Left lobe of liver (tissue), 2 donors: ENCODE data around the gene SUSD4. TPM values are rescaled to one million over a fixed set of nuclear protein-coding genes. Genes with fewer than 3 reads are reported as not detected.
A peak's percentile ranks its signal among the peaks of the same experiment; 100 is the strongest.

ENCODE experiments used
- ATAC-seq: fragments of 200-7000 bp; cut with Tn5 transposase; one replicate; pipeline ENCODE4 v1.9.1; 2020; ENCODE audit warnings: mild to moderate bottlenecking, moderate library complexity
- DNase-seq: peaks from one replicate; pipeline ENCODE4 v3.0.0-alpha.2; 2020; ENCODE audit warnings: low spot score
- total RNA-seq: library from RNA; stranded (reverse); gene quantifications from one replicate; pipeline ENCODE4 v1.2.1, GENCODE V29; 2021
- donor health status: DM: no; HTN: no; CAD: no; lungs with moderate emphysema.
- donor health status: DM: no; HTN: yes; CAD: no.

SUSD4 gene
- total RNA-seq, 1 donor from 2014 or later = 1.3 TPM

DNA sequence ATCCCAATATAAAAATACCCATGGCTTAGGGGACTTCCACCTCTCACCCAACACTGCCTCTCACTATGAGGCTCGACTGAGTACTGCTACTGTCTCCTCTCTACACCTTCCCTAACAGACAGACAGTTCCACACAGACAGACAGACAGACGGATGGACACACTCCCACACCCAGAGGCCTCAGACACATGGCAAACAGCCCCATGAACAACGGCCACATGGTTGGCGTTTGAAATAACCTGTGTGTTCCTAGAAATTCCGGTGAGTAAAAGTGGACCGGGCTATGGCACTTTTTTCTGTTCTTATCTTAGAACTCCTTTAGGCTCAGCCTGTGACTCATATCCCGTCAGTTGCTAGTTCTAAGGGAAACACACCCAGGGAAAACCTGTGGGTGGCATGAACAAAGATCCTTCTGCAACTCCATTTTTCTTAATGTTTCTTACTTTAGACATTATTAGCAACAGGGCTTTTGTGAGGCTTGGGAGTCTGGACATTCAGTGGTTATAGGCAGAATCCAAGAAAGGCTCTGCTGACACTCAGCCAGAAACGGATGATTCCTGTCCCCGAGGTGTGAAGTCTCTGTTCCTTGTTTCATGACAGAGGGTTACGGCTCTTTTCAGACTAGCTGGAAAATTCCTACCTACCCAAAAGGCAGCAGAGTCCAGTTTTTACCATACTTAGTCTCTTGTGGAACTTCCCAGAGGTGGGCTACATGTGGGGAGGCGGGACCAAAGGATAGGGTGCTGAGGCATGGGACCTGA lies 130.4 kb downstream of the SUSD4 start:
- DNase-seq (peak; percentile 12), ATAC-seq (no peak)

DNA sequence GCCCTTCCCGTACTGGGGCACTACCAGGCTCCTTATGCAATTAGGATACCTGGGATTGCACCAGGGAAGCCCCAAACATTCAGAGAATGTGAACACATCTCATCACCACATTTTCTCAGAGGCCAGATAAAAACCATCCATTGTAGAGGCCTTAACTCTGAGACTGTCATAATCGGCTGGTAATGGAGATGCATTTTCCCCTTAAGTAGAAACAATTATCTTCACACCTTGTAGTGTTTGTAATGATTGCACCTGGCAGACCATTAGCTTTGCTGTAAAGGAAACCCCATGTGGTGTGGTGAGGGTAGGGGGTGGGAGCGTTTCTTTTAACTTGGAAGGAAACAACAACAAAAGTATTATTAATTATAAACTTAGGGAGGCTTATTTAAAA lies 131.0 kb downstream of the SUSD4 start:
- no peak for DNase-seq
- no peak for ATAC-seq

DNA sequence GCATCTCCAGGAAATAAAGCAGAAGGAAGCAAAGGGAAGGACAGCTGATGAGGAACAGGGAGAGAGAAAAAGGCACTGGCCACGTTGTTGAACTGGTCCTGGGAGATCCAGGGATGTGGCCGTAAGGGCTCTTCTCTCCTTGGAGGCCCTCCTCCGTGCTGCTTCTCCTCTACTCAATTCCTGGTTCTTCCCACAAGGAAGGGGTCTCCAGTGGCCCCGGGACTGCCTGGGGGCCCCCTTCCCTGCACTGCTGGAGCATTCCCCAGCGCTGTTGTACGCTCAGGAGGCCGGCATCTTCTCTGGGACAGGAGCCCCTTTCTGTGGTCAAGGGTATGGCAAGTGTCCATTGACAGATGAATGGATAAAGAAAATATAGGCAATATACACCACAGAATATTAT lies 132.4 kb downstream of the SUSD4 start:
- ATAC-seq = no peak
- DNase-seq = peak; percentile 30

DNA sequence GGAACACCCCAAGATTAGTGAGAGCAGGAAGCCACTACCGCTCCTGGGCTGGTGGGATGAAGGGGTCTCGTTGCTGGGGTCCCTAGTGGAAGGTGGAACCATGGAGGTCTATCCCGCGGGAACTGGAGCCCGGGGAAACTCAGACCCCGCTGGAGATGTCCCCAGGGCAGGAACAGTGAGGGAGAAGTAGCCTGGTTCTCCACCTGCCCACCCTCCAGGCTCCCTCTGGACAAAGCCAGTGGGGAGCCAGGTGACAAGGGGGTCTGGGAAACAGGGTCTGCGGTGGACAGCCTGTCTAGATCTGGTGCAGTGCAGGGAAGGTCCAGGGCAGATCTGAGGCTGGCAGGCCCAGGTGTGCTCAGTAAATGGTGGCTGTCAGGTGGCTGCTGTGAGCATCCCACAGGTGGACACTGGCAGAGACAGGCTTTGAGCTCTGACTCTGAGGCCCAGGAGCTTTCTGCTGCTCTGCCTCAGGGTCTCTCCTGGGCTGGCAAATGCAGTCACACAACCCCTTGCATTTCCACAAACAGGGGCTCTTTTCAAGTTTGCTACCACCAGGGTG lies 132.9 kb downstream of the SUSD4 start:
- peak; percentile 28 for DNase-seq
- ATAC-seq = no peak

DNA sequence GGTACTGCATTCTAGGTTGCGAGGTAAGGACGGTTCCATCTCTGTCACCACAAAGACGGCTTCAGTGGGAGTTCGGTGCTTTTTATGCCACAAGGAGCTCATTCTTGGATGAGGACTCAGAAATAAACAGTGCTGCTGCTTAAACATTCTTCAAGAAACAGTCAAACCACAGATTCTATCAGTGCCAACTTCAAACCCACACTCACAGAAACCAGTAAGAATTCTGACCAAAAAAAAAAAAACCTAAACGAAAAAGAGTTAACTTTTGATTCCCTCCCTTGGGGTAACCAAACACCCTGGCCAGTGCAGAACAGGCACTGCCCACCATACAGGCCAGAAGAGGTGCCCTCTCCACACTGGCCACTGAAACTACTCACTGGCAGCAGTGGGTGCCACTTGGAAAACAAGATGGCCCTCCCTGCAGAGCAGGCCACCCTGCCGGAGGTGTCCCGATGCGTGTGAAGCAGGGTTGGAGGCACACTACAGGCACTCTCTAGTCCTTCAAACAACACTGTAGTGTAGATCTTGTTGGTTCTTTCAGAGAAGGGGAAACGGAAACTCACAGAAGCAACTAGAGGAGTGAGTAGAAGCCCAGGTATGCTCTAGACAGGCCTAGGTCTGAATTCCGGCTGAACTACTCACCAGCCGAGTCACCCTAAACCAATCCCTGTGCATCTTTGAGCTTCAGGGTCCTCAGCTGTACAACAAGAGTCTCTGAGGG lies 133.7 kb downstream of the SUSD4 start:
- peak; percentile 18 for DNase-seq
- ATAC-seq = no peak

DNA sequence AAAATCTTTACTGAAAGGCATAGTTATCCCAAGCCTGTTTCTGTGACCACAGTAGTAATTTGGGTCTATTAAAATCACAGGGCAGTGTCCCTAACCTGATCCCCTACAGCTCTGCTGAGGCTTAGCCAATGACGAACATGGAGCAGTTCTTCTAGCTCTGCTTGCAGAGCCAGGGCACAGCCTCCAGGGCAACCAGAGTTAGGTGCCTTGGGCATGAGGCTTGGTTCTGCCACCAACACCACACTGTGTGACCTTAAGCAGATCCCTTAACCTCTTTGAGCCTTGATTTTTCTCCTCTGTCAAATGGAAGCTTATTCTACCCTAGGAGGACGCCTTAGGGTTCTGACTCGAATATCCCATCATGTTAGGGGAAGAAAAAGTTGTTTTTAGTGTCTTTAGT lies 134.2 kb downstream of the SUSD4 start:
- no peak for DNase-seq
- ATAC-seq = no peak

DNA sequence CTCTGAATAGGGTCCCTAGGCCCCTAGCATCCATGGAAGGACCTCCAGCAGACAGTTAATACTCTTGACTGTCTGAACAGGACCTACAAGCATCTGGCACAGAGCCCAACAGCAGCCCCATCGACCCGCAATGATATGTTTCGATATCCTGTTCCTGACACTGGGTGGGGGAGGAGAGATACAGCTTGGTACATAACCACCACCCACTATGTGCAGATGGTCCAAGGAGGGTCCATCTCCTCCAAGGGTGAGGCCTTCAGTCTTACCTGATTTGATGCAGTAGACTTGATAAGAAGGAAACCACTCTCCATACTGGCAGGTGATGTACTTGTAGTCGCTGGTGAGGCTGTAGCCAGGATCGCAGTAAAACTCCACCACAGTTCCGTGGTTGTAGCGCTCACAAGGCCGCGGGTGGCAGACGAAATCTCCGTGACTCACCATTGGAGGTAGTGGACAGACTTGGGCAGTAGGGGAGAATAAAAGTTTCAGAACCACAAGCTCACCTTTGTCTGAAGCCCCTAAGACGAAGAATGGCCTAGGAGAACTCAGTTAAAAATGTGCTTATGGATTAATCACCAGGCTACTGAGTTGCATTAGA lies 134.9 kb downstream of the SUSD4 start:
- ATAC-seq = no peak

DNA sequence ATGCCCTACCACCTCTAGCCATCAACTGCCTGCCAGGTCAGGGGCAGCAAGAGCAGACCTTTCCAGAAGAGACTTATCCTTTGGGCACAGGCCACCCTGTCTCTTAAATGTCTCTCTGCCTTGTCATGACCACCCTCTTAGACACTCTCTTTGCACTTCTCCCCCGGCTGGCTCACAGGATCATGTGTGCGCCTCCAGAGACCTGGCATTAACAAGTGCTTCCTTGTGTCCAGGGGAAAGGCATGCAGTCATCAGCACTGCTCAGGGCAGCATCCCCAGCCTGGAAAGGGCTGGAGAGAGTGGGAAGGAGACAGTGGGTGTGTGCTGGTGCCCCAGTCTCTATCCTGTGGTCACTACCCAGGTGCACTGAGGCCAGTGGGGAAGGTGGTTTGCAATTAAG lies 135.8 kb downstream of the SUSD4 start:
- no peak for ATAC-seq
- no peak for DNase-seq

More for the DNA sequence above, 134.9 kb downstream of the SUSD4 start:
- peak; percentile 30 for DNase-seq

DNA sequence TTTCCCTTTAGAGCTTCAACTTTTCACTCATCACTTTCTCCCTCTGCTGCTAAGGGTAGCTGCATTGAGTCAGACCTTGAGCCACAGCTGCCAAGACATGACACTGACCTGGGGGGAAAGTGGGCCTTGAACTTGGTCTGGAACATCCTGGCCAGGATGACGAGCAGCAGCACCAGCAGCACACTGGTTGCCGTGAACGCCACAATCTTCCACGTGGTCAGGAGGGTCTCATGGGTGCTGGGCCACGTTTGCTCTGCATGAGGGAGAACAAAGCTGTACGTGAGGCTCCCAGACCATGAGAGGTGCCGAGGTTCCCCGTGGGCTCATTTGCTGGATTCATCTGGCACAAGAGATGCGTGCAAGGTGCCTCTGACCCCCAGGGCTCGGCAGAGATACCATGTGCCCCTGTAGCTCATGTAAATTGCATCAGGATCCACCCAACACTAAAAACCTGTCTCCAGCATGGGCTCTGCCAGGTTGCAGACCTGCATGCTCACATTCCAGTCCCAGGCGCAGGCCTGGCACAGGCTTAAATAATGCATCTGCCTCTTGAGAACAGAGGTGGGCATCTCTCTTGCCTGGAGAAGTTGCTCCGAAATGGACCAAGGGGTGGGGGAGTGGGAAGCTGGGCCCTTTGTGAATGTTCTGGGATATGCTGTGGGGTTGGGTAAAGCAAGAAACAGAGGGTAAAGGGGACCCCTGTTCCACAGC lies 136.3 kb downstream of the SUSD4 start:
- ATAC-seq (no peak), DNase-seq (peak; percentile 19)

DNA sequence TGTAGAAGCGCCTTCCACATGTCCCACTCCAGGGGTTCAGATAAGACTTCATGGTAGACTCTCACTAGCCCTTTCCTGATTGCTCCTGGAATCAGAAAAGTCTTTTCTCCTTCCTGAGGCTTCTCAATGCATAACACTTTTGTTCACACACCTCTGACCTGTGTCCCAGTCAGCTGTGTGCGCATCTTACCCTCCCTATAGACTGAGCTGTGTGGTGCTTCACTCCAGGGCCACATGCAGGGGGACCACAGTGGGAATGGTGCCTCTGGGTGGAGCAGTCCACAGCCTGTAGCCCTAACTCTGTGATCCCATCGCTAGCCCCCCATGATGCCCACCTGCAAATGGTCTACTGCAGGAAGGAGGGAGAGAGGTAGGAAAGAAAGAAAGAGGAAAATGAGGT lies 136.9 kb downstream of the SUSD4 start:
- ATAC-seq = no peak
- no peak for DNase-seq

DNA sequence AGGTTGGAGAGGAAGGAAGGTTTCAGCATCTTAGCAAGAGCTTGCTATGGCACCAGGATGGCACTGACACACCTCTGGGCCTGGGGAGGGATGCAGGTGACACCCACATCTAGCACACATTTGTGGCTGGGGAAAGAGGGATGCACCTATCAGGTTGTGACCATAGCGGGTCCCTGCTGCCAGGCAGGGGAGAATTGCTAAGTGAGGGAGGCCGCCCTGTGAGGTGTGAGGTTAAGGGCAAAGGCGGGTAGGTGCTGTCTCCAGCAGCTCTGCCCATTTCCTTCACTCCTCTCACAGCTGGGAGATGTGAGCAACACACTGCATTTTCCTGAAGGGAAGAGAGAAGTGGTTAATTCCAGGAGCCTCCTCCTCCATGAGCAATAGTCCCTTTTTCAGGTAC lies 137.7 kb downstream of the SUSD4 start:
- DNase-seq = peak; percentile 30
- no peak for ATAC-seq

DNA sequence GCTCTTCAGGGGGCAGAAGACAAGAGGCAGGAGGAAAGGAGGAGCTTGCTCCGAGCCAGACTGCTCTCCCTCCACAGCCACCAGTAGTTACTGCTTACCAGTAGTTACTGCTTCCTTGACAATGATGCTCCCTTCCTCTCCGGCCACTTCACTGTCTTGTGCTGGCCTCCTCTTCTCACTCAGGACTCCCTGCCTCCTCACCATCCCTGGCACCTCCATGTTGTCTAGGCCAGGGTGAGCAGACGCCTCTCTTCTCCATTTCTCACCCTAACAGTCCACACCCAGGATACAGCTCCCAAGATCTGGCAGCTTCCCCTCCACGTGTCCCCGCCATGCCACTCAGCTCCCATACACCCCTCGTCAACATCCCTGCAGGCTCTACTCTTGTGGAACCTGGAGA lies 138.5 kb downstream of the SUSD4 start:
- ATAC-seq (no peak), DNase-seq (peak; percentile 31)

DNA sequence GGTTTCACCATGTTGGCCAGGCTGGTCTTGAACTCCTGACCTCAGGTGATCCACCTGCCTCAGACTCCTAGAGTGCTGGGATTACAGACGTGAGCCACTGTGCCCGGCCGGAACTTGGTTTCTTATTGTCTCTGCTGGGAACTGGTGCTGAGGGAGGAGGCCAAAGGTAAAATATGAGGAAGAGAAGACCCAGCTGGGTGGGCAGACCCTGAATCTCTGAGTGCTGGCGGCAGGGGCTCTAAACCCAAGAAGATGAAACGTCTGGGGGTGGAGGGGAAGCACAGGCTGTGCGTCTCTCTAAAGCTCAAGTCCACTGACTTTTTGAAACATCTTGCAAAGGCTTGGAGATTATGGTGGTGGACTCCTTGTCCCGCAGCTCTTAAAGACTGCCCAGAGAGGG lies 138.9 kb downstream of the SUSD4 start:
- no peak for ATAC-seq

DNA sequence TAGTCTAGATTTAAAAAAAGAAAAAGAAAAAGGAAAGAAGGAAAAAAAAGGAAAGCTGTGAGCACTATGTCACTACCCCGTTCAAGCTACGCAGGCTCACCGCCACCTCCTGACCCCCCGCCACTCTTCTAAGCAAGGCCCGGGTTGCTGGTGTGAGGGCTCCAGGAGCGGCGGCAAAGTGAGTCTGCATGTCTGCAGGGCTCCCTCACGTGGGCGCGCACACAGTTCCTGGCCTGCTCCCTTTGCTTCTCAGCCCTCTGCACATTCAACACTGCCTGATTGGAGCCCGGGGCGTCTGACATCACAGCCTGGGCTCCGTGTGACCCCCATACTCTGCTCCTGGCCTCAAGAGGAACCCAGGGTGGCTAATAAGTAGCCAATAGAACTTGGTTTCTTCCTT lies 139.5 kb downstream of the SUSD4 start:
- ATAC-seq (no peak), DNase-seq (peak; percentile 37)

More for the DNA sequence above, 138.9 kb downstream of the SUSD4 start:
- peak; percentile 12 for DNase-seq

DNA sequence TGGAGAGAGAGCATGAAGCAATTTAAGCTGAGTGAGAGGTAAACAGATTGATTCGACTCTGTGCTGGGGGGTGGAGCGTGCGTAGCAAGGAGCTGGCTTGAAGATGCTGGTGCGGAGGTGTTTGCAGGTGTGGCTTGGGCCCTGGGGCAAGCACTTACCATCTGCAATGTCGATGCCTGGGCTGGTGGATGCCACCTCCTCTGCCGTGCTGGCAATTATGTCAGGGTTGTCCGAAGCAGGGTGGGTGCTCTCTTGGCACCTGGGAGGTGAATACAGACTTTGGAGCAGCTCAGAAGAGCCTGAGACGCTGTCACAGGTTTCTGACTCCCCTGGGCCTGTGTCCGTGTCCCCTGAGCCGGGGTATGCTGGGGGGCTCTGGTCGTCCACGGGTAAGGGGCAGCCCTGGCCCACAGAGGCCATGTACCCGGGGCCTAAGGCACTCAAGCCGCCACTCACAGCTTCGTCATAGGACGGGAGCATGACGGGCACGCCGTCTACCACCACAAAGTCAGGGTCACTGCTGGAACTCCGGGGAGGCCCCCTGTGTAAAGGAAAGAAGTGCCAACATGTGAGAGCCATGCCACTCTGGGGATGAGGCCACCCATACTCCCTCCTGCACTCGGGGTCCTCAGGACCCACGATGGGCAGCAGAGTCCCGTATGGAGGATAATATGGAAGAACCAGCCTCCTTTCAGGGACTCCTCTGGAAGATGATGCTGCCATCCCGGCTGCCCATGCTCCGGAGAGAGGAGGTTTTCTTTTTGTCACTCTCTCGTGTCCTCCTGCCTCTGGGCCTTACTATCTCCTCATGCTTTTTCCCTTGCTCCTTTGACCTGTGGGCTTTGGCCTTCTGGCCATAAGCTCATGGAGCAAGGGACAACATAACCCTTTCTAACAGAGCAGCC lies 140.6 kb downstream of the SUSD4 start:
- peak; percentile 33 for DNase-seq
- no peak for ATAC-seq

DNA sequence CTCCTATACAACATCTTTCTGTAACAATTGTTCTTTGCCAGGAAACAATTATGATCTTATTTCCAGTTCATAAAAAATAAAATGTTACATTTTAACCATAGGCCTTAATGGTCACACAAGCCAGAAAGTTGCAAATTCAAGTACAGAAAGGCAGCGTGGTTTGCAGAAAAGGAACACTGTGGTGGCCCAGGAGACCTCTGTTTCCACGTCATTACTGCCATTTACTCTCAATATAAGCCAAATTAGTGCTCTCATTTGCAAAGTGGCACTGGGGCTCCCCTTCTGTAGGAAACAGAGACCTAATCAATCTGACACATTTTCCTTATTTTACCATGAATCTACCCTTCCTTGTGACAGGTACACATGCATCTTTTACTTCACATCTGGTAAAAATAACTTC lies 141.6 kb downstream of the SUSD4 start:
- DNase-seq (no peak), ATAC-seq (no peak)

DNA sequence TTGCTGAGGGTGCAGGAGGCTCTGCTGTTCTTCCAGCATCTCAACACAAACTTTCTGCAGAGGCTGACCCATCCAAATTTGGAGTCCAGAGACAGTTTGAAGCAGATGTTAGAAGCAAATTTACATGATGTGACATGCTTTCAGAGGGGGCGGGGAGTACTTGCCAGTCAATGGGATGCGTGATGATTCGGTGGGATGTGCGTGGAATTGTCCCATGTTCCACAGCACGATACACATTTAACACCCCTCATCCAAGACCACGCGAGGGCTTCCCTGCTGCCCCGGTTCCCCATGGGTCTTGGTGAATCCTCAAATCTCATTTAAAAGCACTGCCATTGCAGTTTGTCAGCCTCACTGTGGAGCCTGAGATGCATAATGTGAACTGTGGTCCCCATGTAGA lies 142.3 kb downstream of the SUSD4 start:
- ATAC-seq = no peak
- DNase-seq = peak; percentile 12

DNA sequence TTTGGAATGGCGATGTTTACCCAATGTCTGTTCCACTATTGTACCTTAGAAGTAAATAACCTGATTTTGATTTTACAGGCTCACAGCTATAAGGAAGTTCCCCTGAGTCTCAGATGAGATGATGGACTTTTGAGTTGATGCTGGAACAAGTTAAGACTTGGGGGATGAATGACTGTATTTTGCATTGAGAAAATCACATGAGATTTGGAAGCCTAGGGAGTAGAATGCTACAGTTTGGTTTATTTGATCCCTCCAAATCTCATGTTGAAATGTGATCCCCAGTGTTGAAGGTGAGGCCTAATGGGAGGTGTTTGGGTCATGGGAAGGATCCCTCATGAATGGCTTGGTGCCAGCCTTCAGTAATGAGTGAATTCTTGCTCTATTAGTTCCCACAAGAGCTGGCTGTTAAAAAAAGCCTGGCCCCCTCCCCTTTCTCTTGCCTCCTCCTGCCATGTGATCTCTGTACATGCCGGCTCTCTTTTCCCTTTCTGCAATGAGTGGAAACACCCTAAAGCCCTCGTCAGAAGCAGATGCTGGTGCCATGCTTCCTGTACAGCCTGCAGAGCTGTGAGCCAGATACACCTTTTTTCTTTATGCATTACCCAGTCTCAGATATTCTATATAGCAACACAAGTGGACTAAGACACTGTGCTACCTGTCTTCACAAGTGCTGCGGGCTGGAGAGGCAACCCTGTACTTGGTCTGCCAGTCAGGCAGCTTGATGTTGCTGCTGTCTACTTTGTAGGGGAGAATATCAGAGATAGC lies 143.9 kb downstream of the SUSD4 start:
- ATAC-seq = no peak
- peak; percentile 22 for DNase-seq

DNA sequence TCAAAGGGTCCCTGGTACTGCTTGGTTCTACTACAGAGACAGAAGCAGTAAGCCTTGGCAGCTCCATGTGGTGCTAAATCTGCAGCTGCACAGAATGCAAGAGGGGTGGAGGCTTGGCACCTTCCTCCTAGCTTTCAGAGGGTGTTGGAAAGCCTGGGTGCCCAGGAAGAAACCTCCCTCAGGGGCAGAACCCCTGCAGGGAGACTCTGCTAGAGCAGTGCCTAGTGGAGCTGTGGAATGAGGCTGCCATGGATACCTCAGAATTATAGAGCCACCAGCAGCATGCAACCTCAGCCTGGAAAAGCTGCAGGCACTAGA lies 144.7 kb downstream of the SUSD4 start:
- DNase-seq (peak; percentile 31), ATAC-seq (no peak)
